HCT116 (cell line): ENCODE measurements around the gene RFLNA. TPM values are rescaled to one million over a fixed set of nuclear protein-coding genes. Genes with fewer than 3 reads are reported as not detected.

Experiments
- ATAC-seq: fragments of 200-7000 bp; cut with Tn5 transposase; 2 replicates; pipeline ENCODE4 v1.9.1; 2020; ENCODE audit warnings: mild to moderate bottlenecking, moderate library complexity
- BruUV-seq: library from RNA; stranded (reverse); fragments of 400-500 nt; replicated peaks from 2 replicates; lab custom pipeline; 2021; lab: Mats Ljungman, UMichigan
- CTCF ChIA-PET: fragments of 300-600 bp; sonication (Branson Sonifier 250); formaldehyde crosslinking; loops from one replicate; lab custom pipeline; 2021; ENCODE audit warnings: antibody characterized with exemption; lab: Charles Lee
- POLR2A ChIA-PET: fragments of 300-600, 350-600 bp; sonication (Branson Sonifier 250); formaldehyde crosslinking; loops from one replicate; lab custom pipeline; 2021; ENCODE audit warnings: antibody characterized with exemption; lab: Charles Lee
- RAD21 ChIA-PET, 2 experiments: fragments of 300-600 bp; sonication (Branson Sonifier 250); formaldehyde crosslinking; loops; one replicate each; lab custom pipeline; 2023; ENCODE audit warnings: low total read pairs in 2 of 2; ENCODE audit not compliant: uncharacterized antibody in 2 of 2, unreplicated experiment in 2 of 2, low non-redundant PET in 1 of 2; lab: Charles Lee
- DNase-seq: peaks from one replicate; pipeline ENCODE4 v3.0.0-alpha.2; 2010; ENCODE audit warnings: low read depth, low spot score
- H2AFZ ChIP-seq: fragments of 200-600 bp; shearing (Covaris generic), sonication (generic); 2 replicates; pipeline ENCODE4 v1.6.1; 2017; ENCODE audit warnings: low read depth, mixed run types, mixed read lengths, antibody characterized with exemption, low read length; ENCODE audit not compliant: poor library complexity, severe bottlenecking
- H3K27ac ChIP-seq: 2 replicates; pipeline ENCODE4 v1.5.1; 2012; ENCODE audit warnings: low read depth, low read length
- H3K27me3 ChIP-seq: fragments of 200-600 bp; sonication (generic); 2 replicates; pipeline ENCODE4 v1.6.1; 2016; ENCODE audit warnings: mixed run types, low read length, mixed read lengths; ENCODE audit not compliant: insufficient read depth
- H3K36me3 ChIP-seq, 2 experiments: fragments of 200-500 bp in 1 of 2; fragments of 200-600 bp in 1 of 2; sonication (Bioruptor generic) in 1 of 2; sonication (generic) in 1 of 2; 2 replicates each; pipeline versions ENCODE4 v1.5.1 to v1.6.1; 2014 to 2016; ENCODE audit warnings: low read length in 2 of 2, inconsistent platforms in 1 of 2, mixed read lengths in 1 of 2, mixed run types in 1 of 2; ENCODE audit not compliant: insufficient read depth in 2 of 2, control insufficient read depth in 1 of 2
- H3K4me1 ChIP-seq, 2 experiments: fragments of 200-600 bp in 1 of 2; sonication (generic) in 1 of 2; 2 replicates each; pipeline versions ENCODE4 v1.5.1 to v1.6.1; 2012 to 2017; ENCODE audit warnings: low read length in 2 of 2, inconsistent platforms in 1 of 2, mild to moderate bottlenecking in 1 of 2, mixed read lengths in 1 of 2, mixed run types in 1 of 2, moderate library complexity in 1 of 2; ENCODE audit not compliant: insufficient read depth in 2 of 2, control insufficient read depth in 1 of 2
- H3K4me2 ChIP-seq: fragments of 200-600 bp; sonication (generic); 2 replicates; pipeline ENCODE4 v1.6.1; 2017; ENCODE audit warnings: mixed run types, low read length, mixed read lengths
- H3K4me3 ChIP-seq, 2 experiments: fragments of 200-600 bp in 1 of 2; sonication (generic) in 1 of 2; replicated peaks in 1 of 2; 2 replicates each; pipeline ENCODE4 v1.5.1; 2011 to 2016; ENCODE audit warnings: low read length in 2 of 2, control low read depth in 1 of 2, low read depth in 1 of 2, mild to moderate bottlenecking in 1 of 2, mixed read lengths in 1 of 2, mixed run types in 1 of 2
- H3K79me2 ChIP-seq: fragments of 200-600 bp; sonication (generic); 2 replicates; pipeline ENCODE4 v1.6.1; 2017; ENCODE audit warnings: mild to moderate bottlenecking, mixed run types, low read length, moderate library complexity, mixed read lengths; ENCODE audit not compliant: insufficient read depth
- H3K9ac ChIP-seq: fragments of 200-600 bp; sonication (generic); 2 replicates; pipeline ENCODE4 v1.6.1; 2016; ENCODE audit warnings: low read length, mixed read lengths
- H3K9me2 ChIP-seq: fragments of 200-600 bp; sonication (generic), shearing (Covaris generic); 2 replicates; pipeline ENCODE4 v1.6.1; 2017; ENCODE audit warnings: mixed run types, mild to moderate bottlenecking, moderate library complexity; ENCODE audit not compliant: insufficient read depth
- H3K9me3 ChIP-seq, 2 experiments: fragments of 200-500 bp in 1 of 2; fragments of 200-600 bp in 1 of 2; sonication (Bioruptor generic) in 1 of 2; sonication (generic) in 1 of 2; 2 replicates each; pipeline ENCODE4 v1.6.1; 2014 to 2017; ENCODE audit warnings: low read length in 2 of 2, mixed read lengths in 2 of 2, inconsistent platforms in 1 of 2, low read depth in 1 of 2, mild to moderate bottlenecking in 1 of 2, mixed run types in 1 of 2, moderate library complexity in 1 of 2; ENCODE audit not compliant: control insufficient read depth in 1 of 2, insufficient read depth in 1 of 2
- H4K20me1 ChIP-seq: fragments of 200-600 bp; sonication (generic), shearing (Covaris generic); 2 replicates; pipeline ENCODE4 v1.6.1; 2017; ENCODE audit warnings: mixed run types, mild to moderate bottlenecking, moderate library complexity; ENCODE audit not compliant: insufficient read depth
- ATF3 ChIP-seq: IDR thresholded peaks from 2 replicates; pipeline ENCODE4 v1.6.1; 2012
- CEBPB ChIP-seq: IDR thresholded peaks from 2 replicates; pipeline ENCODE4 v1.6.1; 2012; ENCODE audit warnings: low read depth
- CTCF ChIP-seq, 3 experiments: fragments of 200-600 bp in 1 of 3; sonication (generic) in 1 of 3; IDR thresholded peaks in 2 of 3; conservative IDR thresholded peaks in 1 of 3; 2 replicates each; pipeline ENCODE4 v1.5.1; 2012 to 2017; ENCODE audit warnings: low read depth in 2 of 3, low read length in 2 of 3, antibody characterized with exemption in 1 of 3, borderline replicate concordance in 1 of 3, control low read depth in 1 of 3, mild to moderate bottlenecking in 1 of 3, mixed read lengths in 1 of 3, mixed run types in 1 of 3, moderate library complexity in 1 of 3; ENCODE audit not compliant: insufficient read depth in 1 of 3
- ELF1 ChIP-seq: IDR thresholded peaks from 2 replicates; pipeline ENCODE4 v1.6.1; 2012; ENCODE audit warnings: low read depth, borderline replicate concordance
- EZH2phosphoT487 ChIP-seq: fragments of 200-600 bp; IDR thresholded peaks from 2 replicates; pipeline ENCODE4 v1.6.1; 2018; ENCODE audit warnings: antibody characterized with exemption, borderline replicate concordance
- JUND ChIP-seq: IDR thresholded peaks from 2 replicates; pipeline ENCODE4 v1.6.1; 2012
- POLR2AphosphoS5 ChIP-seq: IDR thresholded peaks from 2 replicates; pipeline ENCODE4 v1.6.1; 2011; ENCODE audit warnings: mild to moderate bottlenecking, low read depth, low read length, moderate library complexity
- SIN3A ChIP-seq: IDR thresholded peaks from 2 replicates; pipeline ENCODE4 v1.6.1; 2012; ENCODE audit warnings: low read depth
- SP1 ChIP-seq: IDR thresholded peaks from 2 replicates; pipeline ENCODE4 v1.6.1; 2012; ENCODE audit warnings: low read depth
- ZBTB33 ChIP-seq: IDR thresholded peaks from 2 replicates; pipeline ENCODE4 v1.6.1; 2011; ENCODE audit warnings: mild to moderate bottlenecking, low read length, moderate library complexity; ENCODE audit not compliant: insufficient replicate concordance; ENCODE audit errors: extremely low read depth
- ZNF274 ChIP-seq: fragments of 200-500 bp; sonication (Bioruptor generic); IDR thresholded peaks from 2 replicates; pipeline ENCODE4 v1.6.1; 2014; ENCODE audit warnings: mild to moderate bottlenecking, low read depth, low read length, inconsistent platforms
- intact Hi-C: fragments of 100-400 bp; cut with micrococcal nuclease; formaldehyde crosslinking; loops from 2 replicates; pipeline ENCODE4 v1.10.0; 2022
- total RNA-seq: library from RNA; stranded (reverse); gene quantifications from one replicate; pipeline ENCODE4 v1.2.1, GENCODE V29; 2021; ENCODE audit not compliant: unreplicated experiment

Gene RFLNA
- total RNA-seq, 1 experiment from 2014 or later, result not detected

- Histone ChIP-seq H3K4me2 (no peak overlapping the region), H3K27ac (no peak overlapping the region), H3K4me1 (no peaks in the 10 kb centered on the region), H3K9me3 (no peaks in the 10 kb centered on the region), H3K9me2 (no peaks in the 10 kb centered on the region), H4K20me1 (no peaks in the 10 kb centered on the region), H3K27me3 (no peaks in the 10 kb centered on the region), H3K79me2 (no peaks in the 10 kb centered on the region), H3K36me3 (no peaks in the 10 kb centered on the region), H3K4me3 (no peak overlapping the region), H2AFZ (no peak overlapping the region), H3K9ac (no peak overlapping the region)
- ChIA-PET RAD21 (no interaction called here), POLR2A (no interaction called here), CTCF (no interaction called here)
- no peak for ATAC-seq
- TF ChIP-seq ELF1, result no peak
- no peak for TF ChIP-seq JUND
- TF ChIP-seq CTCF (IDR thresholded peaks at IDR 0.05 in 2 of 3, conservative IDR thresholded peaks at IDR 0.05 in 1 of 3; ENCODE audit: borderline replicate concordance in 1 of 3, insufficient read depth in 1 of 3, low read depth in 2 of 3, low read length in 2 of 3), result no peak
- TF ChIP-seq EZH2phosphoT487, result no peak
- no peak for TF ChIP-seq SIN3A
- no peak for TF ChIP-seq CEBPB
- no peak for TF ChIP-seq ATF3
- no peak for TF ChIP-seq ZNF274
- TF ChIP-seq POLR2AphosphoS5, result no peak
- TF ChIP-seq ZBTB33, result no peak
- TF ChIP-seq SP1, result no peak
- no peak for DNase-seq
- intact Hi-C loops, result no loop called here
- BruUV-seq, result no TSS peak
Observed at GRCh38 chr12:124302807-124303578, 8.1 kb downstream of the RFLNA start.
